ENCODE results near the gene CCT8L2. TPM values are rescaled to one million over a fixed set of nuclear protein-coding genes. Genes with fewer than 3 reads are reported as not detected.
"Not testable (repeated sequence)": the region's sequence is repeated elsewhere in the genome, so short reads cannot be mapped to it uniquely, and the experiment has no call there.

CCT8L2 gene
- total RNA-seq, 2 experiments from 2014 or later: not detected

DNA sequence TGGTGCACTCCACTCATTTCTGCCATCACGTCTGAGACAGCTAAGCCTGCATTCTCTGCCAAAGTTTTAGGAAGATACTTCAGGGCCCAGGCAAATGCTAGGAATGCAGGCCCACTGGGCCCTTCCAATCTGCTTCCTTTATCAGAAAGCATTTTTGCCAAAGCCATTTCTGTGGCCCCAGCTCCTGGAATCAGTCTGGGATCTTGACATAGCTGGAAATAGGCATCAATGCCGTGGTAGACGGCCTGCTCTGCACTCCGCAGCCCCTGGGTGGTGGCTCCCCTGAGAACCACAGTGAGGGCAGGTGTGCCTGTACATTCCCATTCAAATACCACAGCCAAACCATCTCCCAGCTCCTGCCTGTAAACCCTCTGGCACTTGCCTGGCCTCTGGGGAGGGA is 1.5 kb downstream of the CCT8L2 start:
- H3K27me3 Mint-ChIP-seq; CTCF ChIA-PET; H3K4me3 Mint-ChIP-seq; DNase-seq; H3K9me3 Mint-ChIP-seq (ENCODE audit: low read depth); POLR2A ChIA-PET; H3K36me3 Mint-ChIP-seq (ENCODE audit: low read depth); H3K27ac Mint-ChIP-seq; ATAC-seq; H3K4me1 Mint-ChIP-seq; intact Hi-C loops (cut with DNase I, micrococcal nuclease): not testable (repeated sequence)

DNA sequence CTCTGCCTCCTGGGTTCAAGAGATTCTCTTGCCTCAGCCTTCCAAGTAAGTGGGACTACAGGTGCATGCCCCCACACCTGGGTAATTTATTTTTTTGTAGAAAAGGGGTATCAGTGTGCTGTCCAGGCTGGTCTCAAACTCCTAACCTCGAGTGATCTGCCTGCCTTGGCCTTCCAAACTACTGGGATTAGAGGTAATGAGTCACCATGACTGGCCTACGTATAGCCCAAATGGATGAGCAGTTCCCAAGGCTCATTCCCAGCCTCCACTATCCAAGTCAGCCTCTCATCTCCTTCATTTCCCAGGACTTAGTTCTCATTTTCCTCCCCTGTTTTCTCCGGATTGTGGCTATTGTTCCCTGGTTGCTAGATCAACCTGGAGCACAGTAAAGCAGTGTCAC is 5.6 kb downstream of the CCT8L2 start:
- H3K36me3 Mint-ChIP-seq (ENCODE audit: low read depth): no peaks in the 10 kb centered on the region
- ChIA-PET POLR2A (no interaction called here), CTCF (no interaction called here)
- intact Hi-C loops (cut with DNase I, micrococcal nuclease): no loop called here
- no peak overlapping the region for H3K27ac Mint-ChIP-seq
- ATAC-seq (no peak), DNase-seq (no peak)
- no peak overlapping the region for H3K4me3 Mint-ChIP-seq
- no peaks in the 10 kb centered on the region for H3K4me1 Mint-ChIP-seq
- H3K27me3 Mint-ChIP-seq: no peaks in the 10 kb centered on the region
- no peaks in the 10 kb centered on the region for H3K9me3 Mint-ChIP-seq (ENCODE audit: low read depth)

GRCh38 chr22:16586170-16586569 is 6.4 kb downstream of the CCT8L2 start:
- ChIA-PET CTCF (no interaction called here), POLR2A (no interaction called here)
- H3K9me3 Mint-ChIP-seq (ENCODE audit: low read depth): no peaks in the 10 kb centered on the region
- no peaks in the 10 kb centered on the region for H3K4me1 Mint-ChIP-seq
- H3K27me3 Mint-ChIP-seq: no peaks in the 10 kb centered on the region
- no peak overlapping the region for H3K27ac Mint-ChIP-seq
- no peak for ATAC-seq
- H3K36me3 Mint-ChIP-seq (ENCODE audit: low read depth): no peaks in the 10 kb centered on the region
- no peak overlapping the region for H3K4me3 Mint-ChIP-seq
- no peak for DNase-seq
- intact Hi-C loops (cut with DNase I, micrococcal nuclease): no loop called here

- H3K4me3 Mint-ChIP-seq; ATAC-seq; intact Hi-C loops (cut with DNase I, micrococcal nuclease); DNase-seq; H3K4me1 Mint-ChIP-seq; CTCF ChIA-PET; H3K27ac Mint-ChIP-seq; H3K9me3 Mint-ChIP-seq (ENCODE audit: low read depth); H3K27me3 Mint-ChIP-seq; H3K36me3 Mint-ChIP-seq (ENCODE audit: low read depth); POLR2A ChIA-PET: not testable (repeated sequence)
Measured at GRCh38 chr22:16580872-16581271, 11.7 kb downstream of the CCT8L2 start.

DNA sequence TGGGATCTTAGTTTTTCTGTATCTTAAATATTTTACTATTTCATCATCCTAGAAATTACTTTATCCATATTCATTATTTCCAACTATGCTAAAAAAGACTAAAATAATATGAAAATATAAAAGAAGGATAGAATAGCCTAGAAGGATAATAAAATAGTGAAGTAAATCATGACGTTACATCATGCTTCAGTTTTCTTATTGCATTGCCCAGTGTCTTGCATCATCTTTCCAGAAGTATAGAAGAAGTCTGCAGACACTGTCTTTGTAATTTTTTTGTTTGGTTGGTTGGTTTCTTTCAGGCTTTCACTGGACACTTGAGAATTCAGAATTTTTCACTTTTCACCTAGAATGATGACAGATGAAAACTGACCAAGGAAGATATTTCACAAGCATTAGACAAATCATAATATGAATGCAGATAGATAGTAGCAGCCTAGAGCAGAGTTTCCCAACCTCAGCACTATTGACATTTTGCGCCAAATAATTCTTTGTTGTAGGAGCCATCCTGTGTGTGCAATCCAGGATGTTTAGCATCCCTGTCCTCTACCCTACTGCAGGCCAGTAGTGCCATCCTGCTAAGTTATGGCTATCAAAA is 23.3 kb downstream of the CCT8L2 start:
- DNase-seq; ATAC-seq; intact Hi-C loops (cut with DNase I, micrococcal nuclease); H3K4me3 Mint-ChIP-seq; H3K9me3 Mint-ChIP-seq (ENCODE audit: low read depth); H3K27me3 Mint-ChIP-seq; H3K4me1 Mint-ChIP-seq; CTCF ChIA-PET; H3K27ac Mint-ChIP-seq; H3K36me3 Mint-ChIP-seq (ENCODE audit: low read depth); POLR2A ChIA-PET: not testable (repeated sequence)

DNA sequence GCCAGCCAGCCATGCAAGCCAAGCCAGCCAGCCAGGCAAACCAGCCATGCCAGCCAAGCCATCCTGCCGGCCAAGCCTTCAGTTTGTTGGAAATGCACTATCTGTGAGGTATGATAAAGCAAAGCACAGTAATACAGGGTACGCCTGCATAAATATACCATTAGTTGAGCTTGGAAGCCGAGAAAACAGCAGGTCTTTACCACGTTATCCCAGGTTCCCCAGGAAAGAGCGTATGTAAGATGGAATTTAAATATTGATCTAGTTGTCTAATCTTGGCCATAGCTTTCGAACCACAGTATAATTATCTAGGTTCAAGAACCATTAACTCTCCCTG is 24.2 kb downstream of the CCT8L2 start:
- no peak overlapping the region for H3K27ac Mint-ChIP-seq
- CTCF ChIA-PET: no interaction called here
- DNase-seq (no peak), ATAC-seq (no peak)
- intact Hi-C loops (cut with DNase I, micrococcal nuclease): no loop called here
- H3K36me3 Mint-ChIP-seq (ENCODE audit: low read depth): no peaks in the 10 kb centered on the region
- no peaks in the 10 kb centered on the region for H3K27me3 Mint-ChIP-seq
- H3K4me1 Mint-ChIP-seq: no peaks in the 10 kb centered on the region
- H3K4me3 Mint-ChIP-seq: no peak overlapping the region
- H3K9me3 Mint-ChIP-seq (ENCODE audit: low read depth): no peaks in the 10 kb centered on the region
- POLR2A ChIA-PET: no interaction called here

GRCh38 chr22:16567617-16568424 is 24.8 kb downstream of the CCT8L2 start:
- H3K27me3 Mint-ChIP-seq; CTCF ChIA-PET; H3K36me3 Mint-ChIP-seq (ENCODE audit: low read depth); DNase-seq; POLR2A ChIA-PET; H3K4me3 Mint-ChIP-seq; H3K27ac Mint-ChIP-seq; H3K9me3 Mint-ChIP-seq (ENCODE audit: low read depth); H3K4me1 Mint-ChIP-seq; intact Hi-C loops (cut with DNase I, micrococcal nuclease); ATAC-seq: not testable (repeated sequence)

GRCh38 chr22:16566421-16567151 is 26.0 kb downstream of the CCT8L2 start:
- POLR2A ChIA-PET; DNase-seq; intact Hi-C loops (cut with DNase I, micrococcal nuclease); H3K27me3 Mint-ChIP-seq; H3K4me3 Mint-ChIP-seq; H3K36me3 Mint-ChIP-seq (ENCODE audit: low read depth); CTCF ChIA-PET; ATAC-seq; H3K27ac Mint-ChIP-seq; H3K4me1 Mint-ChIP-seq; H3K9me3 Mint-ChIP-seq (ENCODE audit: low read depth): not testable (repeated sequence)

- H3K36me3 Mint-ChIP-seq (ENCODE audit: low read depth); DNase-seq; H3K27ac Mint-ChIP-seq; ATAC-seq; CTCF ChIA-PET; intact Hi-C loops (cut with DNase I, micrococcal nuclease); POLR2A ChIA-PET; H3K9me3 Mint-ChIP-seq (ENCODE audit: low read depth); H3K27me3 Mint-ChIP-seq; H3K4me1 Mint-ChIP-seq; H3K4me3 Mint-ChIP-seq: not testable (repeated sequence)
Measured at GRCh38 chr22:16565585-16566420, 26.8 kb downstream of the CCT8L2 start.

- H3K9me3 Mint-ChIP-seq (ENCODE audit: low read depth); H3K4me1 Mint-ChIP-seq; H3K4me3 Mint-ChIP-seq; H3K27me3 Mint-ChIP-seq; H3K27ac Mint-ChIP-seq; ATAC-seq; CTCF ChIA-PET; H3K36me3 Mint-ChIP-seq (ENCODE audit: low read depth); POLR2A ChIA-PET; intact Hi-C loops (cut with DNase I, micrococcal nuclease); DNase-seq: not testable (repeated sequence)
Measured at GRCh38 chr22:16564837-16565584, 27.6 kb downstream of the CCT8L2 start.

All from activated CD4-positive, alpha-beta T cell treated with anti-CD3 and anti-CD28 coated beads for 36 hours (primary cell).